Kidney epithelial cell (primary cell): Measurements from ENCODE around the gene PTBP3. TPM values are rescaled to one million over a fixed set of nuclear protein-coding genes. Genes with fewer than 3 reads are reported as not detected.

Experiments
- DNase-seq: peaks from one replicate; pipeline ENCODE4 v3.0.0-alpha.2; 2010; ENCODE audit warnings: low read depth
- H3K27me3 ChIP-seq: 2 replicates; pipeline ENCODE4 v1.6.0; 2011; ENCODE audit warnings: low read length; ENCODE audit not compliant: control insufficient read depth, insufficient read depth
- H3K36me3 ChIP-seq: 2 replicates; pipeline ENCODE4 v1.5.1; 2011; ENCODE audit warnings: low read length; ENCODE audit not compliant: control insufficient read depth, insufficient read depth
- H3K4me3 ChIP-seq: 2 replicates; pipeline ENCODE4 v1.5.1; 2011; ENCODE audit warnings: low read depth, mild to moderate bottlenecking, control low read depth, low read length
- total RNA-seq: library from RNA; depleted of rRNA; stranded (reverse); fragments of >200 nt; gene quantifications from 2 replicates; pipeline ENCODE4 v1.2.3, GENCODE V29; 2015
- TF ChIP-seq, protein P1 (sequence below): IDR thresholded peaks from 2 replicates; pipeline ENCODE4 v1.5.1; 2011; ENCODE audit warnings: mild to moderate bottlenecking, moderate library complexity, low read length, control low read depth, inconsistent platforms; ENCODE audit not compliant: insufficient read depth, poor library complexity, severe bottlenecking

PTBP3 gene
- total RNA-seq, 1 donor from 2014 or later = 79.8 TPM

DNA sequence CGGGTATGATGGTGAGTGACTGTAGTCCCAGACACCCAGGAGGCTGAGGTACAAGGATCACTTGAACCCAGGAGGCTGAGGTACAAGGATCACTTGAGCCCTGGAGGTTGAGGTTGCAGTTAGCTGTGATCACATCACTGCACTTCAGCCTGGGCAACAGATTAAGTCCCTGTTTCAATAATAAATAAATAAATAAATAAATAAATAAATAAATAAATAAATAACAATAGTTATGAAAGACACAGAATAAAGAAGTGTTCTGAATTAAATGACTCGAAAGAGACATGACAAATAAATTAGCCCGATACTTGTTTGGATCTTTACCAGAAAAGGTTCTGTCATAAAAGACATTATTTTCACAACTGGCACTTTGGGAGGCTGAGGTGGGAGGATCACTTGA is 86.3 kb downstream of the PTBP3 start:
- no peak overlapping the region for H3K4me3 ChIP-seq
- no peaks in the 10 kb centered on the region for H3K27me3 ChIP-seq
- DNase-seq = no peak
- TF ChIP-seq, protein P1, sequence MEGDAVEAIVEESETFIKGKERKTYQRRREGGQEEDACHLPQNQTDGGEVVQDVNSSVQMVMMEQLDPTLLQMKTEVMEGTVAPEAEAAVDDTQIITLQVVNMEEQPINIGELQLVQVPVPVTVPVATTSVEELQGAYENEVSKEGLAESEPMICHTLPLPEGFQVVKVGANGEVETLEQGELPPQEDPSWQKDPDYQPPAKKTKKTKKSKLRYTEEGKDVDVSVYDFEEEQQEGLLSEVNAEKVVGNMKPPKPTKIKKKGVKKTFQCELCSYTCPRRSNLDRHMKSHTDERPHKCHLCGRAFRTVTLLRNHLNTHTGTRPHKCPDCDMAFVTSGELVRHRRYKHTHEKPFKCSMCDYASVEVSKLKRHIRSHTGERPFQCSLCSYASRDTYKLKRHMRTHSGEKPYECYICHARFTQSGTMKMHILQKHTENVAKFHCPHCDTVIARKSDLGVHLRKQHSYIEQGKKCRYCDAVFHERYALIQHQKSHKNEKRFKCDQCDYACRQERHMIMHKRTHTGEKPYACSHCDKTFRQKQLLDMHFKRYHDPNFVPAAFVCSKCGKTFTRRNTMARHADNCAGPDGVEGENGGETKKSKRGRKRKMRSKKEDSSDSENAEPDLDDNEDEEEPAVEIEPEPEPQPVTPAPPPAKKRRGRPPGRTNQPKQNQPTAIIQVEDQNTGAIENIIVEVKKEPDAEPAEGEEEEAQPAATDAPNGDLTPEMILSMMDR = no peak
- H3K36me3 ChIP-seq = no peaks in the 10 kb centered on the region

DNA sequence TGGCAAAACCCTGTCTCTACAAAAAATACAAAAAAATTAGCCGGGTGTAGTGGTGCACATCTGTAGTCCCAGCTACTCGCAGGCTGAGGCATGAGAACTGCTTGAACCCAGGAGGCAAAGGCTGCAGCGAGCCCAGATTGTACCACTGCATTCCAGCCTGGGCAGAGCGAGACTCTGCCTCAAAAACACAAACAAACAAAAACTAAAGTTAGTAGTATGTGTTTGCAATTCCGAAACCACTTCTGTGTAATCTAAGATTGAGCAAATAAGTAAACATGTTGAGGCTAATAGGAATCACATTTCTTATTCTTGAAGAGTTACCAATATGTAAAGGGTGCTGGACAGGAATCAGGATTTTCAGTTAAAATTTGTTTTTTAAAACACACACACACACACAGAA is 88.3 kb downstream of the PTBP3 start:
- Histone ChIP-seq H3K27me3 (no peaks in the 10 kb centered on the region), H3K4me3 (no peak overlapping the region), H3K36me3 (no peaks in the 10 kb centered on the region)
- TF ChIP-seq, protein P1 = no peak
- no peak for DNase-seq

DNA sequence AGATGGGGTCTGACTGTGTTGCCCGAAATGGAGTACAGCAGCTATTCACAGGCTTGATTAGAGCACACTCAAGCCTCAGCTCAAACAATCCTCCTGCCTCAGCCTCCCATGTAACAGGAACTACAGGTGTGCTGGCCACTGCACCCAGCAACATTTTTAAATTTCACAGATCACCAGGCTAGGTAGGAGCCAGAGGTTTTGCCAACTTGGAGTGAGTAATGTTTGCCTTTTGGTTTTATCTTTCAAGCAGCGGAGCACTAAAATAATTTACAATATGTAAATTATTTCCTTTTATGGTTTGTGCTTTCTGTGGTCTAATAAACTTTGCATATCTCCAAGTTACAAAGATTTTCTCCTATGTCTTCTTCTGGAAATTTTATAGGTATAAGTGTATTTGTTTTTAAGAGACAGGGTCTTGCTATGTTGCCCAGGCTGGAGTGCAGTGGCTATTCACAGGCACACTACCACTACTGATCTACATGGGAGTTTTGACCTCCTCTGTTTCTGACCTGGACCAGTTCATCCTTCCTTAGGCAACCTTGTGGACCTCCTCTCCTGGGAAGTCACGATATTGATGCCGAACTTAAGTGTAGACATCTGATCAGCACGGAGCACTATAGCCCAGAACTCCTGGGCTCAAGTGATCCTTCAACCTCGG is 91.1 kb downstream of the PTBP3 start:
- no peak for DNase-seq
- TF ChIP-seq, protein P1 = no peak
- H3K27me3 ChIP-seq = no peaks in the 10 kb centered on the region
- H3K36me3 ChIP-seq = no peaks in the 10 kb centered on the region
- H3K4me3 ChIP-seq = no peak overlapping the region

DNA sequence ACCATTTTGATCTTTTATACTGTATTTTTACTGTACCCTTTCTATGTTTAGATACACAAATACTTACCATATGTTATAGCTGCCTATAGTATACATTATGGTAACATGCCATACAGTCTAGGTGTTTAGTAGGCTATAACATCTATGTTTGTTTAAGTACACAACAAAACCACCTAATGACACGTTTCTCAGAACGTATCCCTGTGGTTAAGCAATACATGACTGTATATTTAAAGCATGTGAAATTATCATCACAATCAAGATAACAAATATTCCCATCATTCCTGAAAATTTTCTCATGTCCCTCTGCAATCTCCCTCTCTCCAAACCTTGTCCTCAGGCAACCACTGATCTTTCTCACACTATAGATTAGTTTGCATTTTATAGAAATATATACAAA is 91.9 kb downstream of the PTBP3 start:
- TF ChIP-seq, protein P1 = no peak
- no peak overlapping the region for H3K4me3 ChIP-seq
- H3K36me3 ChIP-seq = no peaks in the 10 kb centered on the region
- no peak for DNase-seq
- H3K27me3 ChIP-seq = no peaks in the 10 kb centered on the region

DNA sequence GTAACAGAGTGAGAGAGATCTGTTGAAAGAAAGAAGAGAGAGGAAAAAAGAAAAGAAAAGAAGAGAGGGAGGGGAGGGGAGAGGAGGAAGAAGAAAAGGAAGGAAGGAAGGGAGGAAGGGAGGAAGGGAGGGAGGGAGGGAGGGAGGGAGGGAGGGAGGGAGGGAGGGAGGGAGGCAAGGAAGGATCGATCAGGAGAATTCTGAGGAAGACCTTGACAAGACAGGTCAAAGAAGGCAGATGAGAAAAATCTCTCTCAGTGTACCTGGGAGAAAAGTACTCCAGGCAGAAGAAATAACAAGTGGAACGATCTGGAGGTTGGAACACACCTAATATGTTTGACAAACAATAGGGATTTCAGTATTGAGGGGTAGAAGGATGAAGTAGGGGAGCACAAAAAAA is 93.7 kb downstream of the PTBP3 start:
- Histone ChIP-seq H3K4me3 (no peak overlapping the region), H3K27me3 (no peaks in the 10 kb centered on the region), H3K36me3 (no peaks in the 10 kb centered on the region)
- TF ChIP-seq, protein P1 = no peak
- no peak for DNase-seq

DNA sequence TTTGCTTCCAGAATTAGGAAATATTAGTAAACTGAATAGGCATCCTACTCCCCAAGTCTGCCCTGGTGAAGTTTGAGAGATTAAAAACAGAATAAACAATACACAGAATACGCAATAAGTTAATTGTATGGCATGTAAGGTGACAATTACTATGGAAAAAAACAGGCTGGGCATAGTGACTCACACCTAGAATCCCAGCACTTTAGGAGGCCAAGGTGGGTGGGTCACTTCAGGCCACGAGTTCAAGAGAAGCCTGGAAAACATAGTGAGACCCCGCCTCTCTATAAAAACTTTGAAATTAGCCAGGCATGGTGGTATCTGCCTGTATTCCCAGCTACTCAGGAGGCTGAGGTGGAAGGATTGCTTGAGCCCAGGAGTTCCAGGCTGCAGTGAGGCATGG is 94.1 kb downstream of the PTBP3 start:
- DNase-seq = no peak
- Histone ChIP-seq H3K27me3 (no peaks in the 10 kb centered on the region), H3K36me3 (no peaks in the 10 kb centered on the region), H3K4me3 (no peak overlapping the region)
- TF ChIP-seq, protein P1 = no peak
